ENCODE measurements around the gene SRPK3. TPM values are rescaled to one million over a fixed set of nuclear protein-coding genes. Genes with fewer than 3 reads are reported as not detected.

Gene SRPK3
- total RNA-seq, 1 donor, result 0.54 TPM

DNA sequence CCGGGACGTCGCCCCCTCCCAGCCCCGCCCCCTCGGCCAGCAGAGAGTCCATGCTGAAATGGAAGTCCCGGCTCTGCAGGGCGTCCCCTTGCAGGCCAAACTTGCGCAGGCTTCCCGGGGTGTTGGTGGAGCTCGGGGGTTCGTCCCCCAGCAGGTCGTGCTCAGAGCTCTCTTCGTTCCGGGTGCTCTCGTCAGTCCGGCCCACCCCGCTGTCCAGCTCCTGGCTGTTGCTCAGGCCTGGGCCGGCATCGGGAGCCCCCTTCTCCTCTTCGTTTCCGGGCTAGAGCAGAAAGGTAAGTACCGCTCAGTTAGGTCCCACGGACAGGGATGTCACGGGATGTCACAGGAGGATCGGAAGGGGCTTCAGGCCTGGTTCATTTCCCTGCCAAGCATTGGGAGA lies 23.8 kb downstream of the SRPK3 start:
- no peak overlapping the region for H3K4me3 ChIP-seq (ENCODE audit: low read depth, low read length)
- DNase-seq (ENCODE audit: low read depth), result no peak
- TF ChIP-seq, protein P1, sequence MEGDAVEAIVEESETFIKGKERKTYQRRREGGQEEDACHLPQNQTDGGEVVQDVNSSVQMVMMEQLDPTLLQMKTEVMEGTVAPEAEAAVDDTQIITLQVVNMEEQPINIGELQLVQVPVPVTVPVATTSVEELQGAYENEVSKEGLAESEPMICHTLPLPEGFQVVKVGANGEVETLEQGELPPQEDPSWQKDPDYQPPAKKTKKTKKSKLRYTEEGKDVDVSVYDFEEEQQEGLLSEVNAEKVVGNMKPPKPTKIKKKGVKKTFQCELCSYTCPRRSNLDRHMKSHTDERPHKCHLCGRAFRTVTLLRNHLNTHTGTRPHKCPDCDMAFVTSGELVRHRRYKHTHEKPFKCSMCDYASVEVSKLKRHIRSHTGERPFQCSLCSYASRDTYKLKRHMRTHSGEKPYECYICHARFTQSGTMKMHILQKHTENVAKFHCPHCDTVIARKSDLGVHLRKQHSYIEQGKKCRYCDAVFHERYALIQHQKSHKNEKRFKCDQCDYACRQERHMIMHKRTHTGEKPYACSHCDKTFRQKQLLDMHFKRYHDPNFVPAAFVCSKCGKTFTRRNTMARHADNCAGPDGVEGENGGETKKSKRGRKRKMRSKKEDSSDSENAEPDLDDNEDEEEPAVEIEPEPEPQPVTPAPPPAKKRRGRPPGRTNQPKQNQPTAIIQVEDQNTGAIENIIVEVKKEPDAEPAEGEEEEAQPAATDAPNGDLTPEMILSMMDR (IDR thresholded peaks at IDR 0.05; ENCODE audit: insufficient read depth, low read length), result no peak

DNA sequence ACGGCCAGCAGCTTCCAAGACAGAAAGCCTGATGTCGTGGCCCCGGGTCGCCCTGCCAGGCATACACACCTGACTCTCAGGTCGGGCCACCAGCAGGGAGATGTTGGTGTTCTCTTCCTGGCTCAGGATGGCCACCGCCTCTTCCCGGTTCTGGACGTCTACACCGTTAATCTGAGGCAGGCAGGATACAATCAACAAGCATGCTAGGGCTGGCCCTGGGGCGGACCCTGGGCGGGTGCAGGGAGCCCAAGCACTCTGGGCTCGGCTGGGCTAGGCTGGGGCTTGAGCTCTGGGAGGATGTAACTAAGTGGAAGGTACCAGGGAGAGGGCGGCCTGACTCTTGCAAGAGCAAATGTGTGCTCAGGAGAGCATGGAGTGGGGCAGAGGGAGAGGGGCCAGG lies 24.6 kb downstream of the SRPK3 start:
- DNase-seq (ENCODE audit: low read depth), result no peak
- H3K4me3 ChIP-seq (ENCODE audit: low read depth, low read length), result no peak overlapping the region
- TF ChIP-seq, protein P1 (IDR thresholded peaks at IDR 0.05; ENCODE audit: insufficient read depth, low read length), result no peak

DNA sequence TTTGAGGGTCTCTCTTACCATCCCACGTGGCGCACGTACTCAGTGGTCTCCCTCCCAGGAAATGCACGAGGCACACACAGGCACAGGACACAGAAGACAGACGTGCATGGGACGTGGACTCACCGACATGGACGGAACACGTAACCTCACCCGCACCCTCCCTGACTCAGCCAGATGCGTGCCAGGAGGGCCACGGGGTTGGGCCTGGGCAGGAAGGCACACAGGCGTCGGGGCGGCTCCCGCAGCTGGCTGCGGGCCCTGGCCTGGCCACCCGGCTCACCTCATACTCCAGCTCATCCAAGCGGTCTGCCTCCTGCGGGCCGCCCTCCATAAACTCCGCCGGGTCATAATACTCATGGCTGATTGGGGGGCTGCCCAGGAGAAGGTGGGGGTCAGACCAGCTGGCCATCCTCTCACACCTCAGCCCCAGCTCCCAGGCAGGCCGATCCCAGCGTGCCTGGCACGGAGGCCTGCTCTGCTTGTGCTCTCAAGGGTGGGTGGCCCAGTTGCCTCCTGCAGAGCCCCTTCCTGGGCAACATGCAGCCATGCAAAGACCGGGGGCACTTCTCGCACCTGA lies 26.2 kb downstream of the SRPK3 start:
- DNase-seq (ENCODE audit: low read depth), result no peak
- H3K4me3 ChIP-seq (ENCODE audit: low read depth, low read length), result no peak overlapping the region
- TF ChIP-seq, protein P1 (IDR thresholded peaks at IDR 0.05; ENCODE audit: insufficient read depth, low read length), result no peak

DNA sequence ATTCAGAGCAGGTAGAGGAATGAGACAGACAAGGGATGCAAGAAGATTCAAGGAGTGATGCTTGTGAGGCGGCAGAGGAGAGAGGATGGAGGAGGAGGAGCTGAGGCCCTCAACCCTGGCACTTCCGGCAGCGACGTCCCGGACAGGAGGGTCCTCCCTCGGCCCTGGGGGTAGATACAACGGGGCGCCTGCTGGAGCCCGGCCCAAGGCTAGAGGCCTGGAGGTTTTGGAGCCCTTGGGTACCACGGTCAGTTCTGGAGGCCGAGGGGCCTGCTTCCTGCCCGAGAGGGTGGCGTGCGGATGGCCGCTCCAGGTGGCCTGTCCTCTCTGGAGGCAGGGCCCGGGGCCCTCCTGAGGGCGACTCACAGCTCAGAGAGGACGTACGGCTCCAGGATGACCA lies 27.1 kb downstream of the SRPK3 start:
- TF ChIP-seq, protein P1 (IDR thresholded peaks at IDR 0.05; ENCODE audit: insufficient read depth, low read length), result no peak
- no peak overlapping the region for H3K4me3 ChIP-seq (ENCODE audit: low read depth, low read length)
- DNase-seq (ENCODE audit: low read depth), result no peak

DNA sequence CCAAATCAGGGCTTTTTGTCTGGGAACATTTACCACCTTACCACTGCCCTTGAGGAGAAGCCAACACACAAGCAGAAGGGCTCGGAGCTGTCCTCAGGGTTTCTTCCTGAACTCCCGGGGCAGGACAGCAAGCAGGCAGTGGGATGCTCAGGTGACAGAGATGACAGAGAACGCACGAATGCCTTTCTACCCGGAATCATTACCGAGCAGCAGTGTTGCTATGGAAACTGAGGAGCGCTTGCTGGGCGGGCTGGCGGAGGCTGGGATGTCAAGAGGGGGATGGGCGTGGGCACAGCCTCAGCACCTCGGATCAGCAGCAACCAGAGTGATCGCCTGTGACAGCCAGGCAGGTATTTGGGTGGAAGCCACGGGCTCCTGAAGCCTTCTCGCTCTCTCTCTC lies 31.4 kb downstream of the SRPK3 start:
- DNase-seq (ENCODE audit: low read depth), result no peak
- TF ChIP-seq, protein P1 (IDR thresholded peaks at IDR 0.05; ENCODE audit: insufficient read depth, low read length), result no peak
- no peak overlapping the region for H3K4me3 ChIP-seq (ENCODE audit: low read depth, low read length)

DNA sequence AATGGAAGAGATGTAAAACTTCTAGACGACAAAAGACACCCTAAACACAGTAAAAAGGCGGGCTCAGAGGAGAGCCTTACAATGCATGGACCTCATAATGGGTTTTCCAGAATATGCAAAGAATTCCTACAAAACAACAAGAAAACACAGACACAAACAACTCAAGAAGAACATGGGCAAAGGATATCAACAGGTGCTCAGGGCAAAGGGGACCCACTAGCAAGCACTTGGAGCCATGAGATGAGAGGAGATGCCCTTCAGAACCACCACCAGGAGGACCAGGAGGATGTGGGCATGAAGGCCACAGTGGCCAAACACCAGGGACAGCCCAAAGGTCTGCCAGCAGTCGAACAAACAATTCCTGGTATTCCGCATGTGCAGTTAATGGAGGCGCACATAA lies 32.3 kb downstream of the SRPK3 start:
- TF ChIP-seq, protein P1 (IDR thresholded peaks at IDR 0.05; ENCODE audit: insufficient read depth, low read length), result no peak
- no peak overlapping the region for H3K4me3 ChIP-seq (ENCODE audit: low read depth, low read length)
- no peak for DNase-seq (ENCODE audit: low read depth)
